ENCODE measurements around the gene PATE4.

PATE4 gene

DNA sequence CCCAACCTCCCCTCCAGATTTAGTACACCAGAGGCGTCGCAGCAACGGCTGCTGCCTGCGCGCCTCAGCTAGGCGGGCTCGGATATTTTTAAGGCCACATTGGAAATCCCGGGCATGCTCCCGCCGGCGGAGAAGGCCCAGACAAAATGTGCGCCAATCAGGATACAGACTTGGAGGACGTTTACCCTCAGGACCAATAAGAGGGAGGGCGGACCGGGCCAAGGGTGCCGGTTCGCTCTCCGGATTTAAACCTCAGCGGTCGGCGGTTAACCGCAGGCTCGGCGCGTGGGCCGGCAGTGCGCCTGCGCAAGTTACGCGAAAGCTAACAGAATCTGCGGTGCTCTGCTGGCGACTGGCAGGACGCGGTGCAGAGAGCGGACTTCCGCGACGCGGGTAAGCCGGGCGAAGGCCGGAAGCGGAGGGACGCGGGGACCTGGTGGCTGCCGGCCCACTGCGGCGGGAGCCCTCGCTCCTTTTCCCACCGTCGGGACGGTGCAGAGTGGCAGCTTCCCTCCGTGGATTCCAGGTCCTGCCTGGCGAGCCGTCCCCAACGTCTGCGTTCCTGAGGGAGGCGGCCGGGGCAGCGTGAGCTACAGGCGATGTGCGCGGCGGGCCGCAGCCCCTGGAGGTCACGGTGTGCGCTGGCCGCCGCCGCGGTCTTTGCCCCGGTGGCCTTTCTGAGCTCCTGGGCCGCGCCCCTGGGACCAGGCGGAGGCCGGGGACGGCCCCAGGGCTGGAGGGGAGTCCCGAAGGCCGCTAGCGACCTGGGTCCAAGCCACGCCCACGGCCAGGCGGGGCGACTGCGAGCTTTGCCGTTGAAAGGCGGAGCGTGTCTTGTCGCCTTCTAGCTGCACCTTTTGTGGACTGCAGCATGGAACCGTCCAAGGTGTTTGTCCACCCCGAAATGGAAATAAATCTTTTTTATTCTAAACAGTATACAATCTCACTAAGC is 54.5 kb downstream of the PATE4 start, which contains the start of gene HYLS1:
Gene HYLS1 (plus strand): TSS at position 296 of the 952 bp plus-strand sequence. CDS start 11,701 bp downstream, outside the sequence.
- DNase-seq (ENCODE audit: low read depth), result peak; percentile 95
